ENCODE data around the gene SP4.

- TF ChIP-seq CTCF (IDR thresholded peaks at IDR 0.05) (no peak), ZFX (IDR thresholded peaks at IDR 0.05; ENCODE audit: borderline replicate concordance) (no peak)
Measured at GRCh38 chr7:21544303-21544656, 116.4 kb downstream of the SP4 start.

Data from 22Rv1 (cell line).